NCI-H748 (cell line): Measurements from ENCODE around the gene ZNF184.

ENCODE experiments used
- DNase-seq: peaks from one replicate; lab custom pipeline; 2025; ENCODE audit not compliant: unreplicated experiment; lab: John Stamatoyannopoulos, UW

Gene ZNF184

DNA sequence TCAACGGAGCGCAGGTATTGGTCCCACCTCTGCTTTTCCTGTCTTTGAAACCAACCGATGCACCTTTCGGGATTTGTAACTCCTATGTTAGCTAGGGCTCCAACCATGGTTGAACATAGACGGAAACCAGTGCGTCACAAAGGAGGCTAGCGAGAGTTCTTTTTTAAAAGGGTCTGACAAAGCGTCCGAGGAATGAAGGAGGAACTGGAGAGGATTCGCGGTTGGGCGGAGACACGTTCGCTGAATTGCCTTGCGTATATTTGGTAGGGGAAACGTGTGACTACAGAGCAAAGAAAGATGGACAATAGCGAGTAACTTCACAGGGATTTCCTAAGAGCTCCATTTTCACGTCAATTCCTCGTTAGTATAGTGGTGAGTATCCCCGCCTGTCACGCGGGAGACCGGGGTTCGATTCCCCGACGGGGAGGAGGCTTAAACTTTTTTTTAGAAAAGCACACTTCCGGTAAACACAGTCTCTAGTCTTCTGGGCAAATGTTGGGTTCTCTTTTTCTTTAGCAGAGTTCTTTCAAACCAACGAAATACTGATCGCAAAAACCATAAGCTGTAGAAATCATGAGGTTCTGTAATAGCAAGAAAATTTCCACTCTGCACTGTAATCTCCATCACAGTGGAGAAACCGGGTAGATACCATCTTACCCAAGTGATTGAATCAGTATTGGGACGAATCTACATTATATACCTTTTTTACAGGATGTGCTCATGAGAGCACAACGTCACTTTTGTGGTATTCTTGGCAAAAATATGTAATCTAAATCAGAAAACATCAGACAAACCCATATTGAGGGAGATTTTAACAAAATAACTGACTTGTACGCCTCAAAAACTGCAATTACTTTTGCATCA lies 6.6 kb upstream of the ZNF184 start:
- peak; percentile 92 for DNase-seq

DNA sequence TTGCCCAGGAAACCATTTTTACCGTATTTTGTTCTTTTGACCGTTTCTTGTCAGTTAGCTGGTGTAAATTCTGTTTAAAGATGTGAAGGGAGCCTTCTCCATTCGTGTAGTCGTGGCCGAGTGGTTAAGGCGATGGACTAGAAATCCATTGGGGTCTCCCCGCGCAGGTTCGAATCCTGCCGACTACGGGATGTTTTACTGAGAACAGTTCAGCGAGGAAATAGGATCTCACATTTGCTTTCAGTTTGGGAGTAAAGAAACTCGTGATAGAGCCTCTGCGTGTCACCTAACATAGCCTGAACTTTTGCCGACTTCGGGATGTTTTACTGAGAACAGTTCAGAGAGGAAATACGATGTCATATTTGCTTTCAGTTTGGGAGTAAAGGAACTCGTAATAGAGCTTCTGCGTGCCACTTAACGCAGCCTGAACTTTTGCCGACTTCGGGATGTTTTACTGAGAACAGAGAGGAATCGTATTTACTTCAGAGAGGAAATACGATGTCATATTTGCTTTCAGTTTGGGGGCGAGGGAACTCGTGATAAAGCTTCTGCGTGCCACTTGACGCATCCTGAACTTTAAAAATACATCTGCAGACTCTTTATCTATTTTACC lies 5.9 kb upstream of the ZNF184 start:
- peak; percentile 92 for DNase-seq

DNA sequence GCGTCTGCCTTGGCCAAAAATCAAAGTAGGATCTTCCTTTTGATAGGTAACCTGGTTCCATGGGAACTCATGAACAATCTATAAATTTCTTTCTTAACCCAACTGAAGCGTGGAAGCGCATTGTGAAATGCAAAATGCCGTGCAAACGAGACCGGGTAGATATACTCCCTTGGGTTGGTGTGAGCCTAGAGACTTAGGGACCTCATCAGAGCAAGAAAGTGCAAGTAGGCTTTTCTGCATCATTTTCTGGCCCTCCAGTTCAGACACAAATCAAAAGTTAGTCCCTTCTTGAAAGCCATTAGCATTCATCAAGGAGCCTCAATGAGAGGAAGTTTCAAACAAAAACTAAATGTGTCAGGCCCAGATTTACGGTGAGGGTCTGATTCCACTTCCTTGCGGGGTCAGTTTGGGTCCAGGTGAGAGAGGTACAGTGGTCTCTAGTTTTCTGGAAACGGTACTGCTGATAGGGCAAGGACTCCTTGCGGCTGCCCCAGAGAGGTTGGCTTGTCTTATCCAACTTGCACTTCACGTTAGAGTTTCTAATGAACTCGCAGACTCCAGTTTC lies 5.3 kb upstream of the ZNF184 start:
- peak; percentile 60 for DNase-seq

DNA sequence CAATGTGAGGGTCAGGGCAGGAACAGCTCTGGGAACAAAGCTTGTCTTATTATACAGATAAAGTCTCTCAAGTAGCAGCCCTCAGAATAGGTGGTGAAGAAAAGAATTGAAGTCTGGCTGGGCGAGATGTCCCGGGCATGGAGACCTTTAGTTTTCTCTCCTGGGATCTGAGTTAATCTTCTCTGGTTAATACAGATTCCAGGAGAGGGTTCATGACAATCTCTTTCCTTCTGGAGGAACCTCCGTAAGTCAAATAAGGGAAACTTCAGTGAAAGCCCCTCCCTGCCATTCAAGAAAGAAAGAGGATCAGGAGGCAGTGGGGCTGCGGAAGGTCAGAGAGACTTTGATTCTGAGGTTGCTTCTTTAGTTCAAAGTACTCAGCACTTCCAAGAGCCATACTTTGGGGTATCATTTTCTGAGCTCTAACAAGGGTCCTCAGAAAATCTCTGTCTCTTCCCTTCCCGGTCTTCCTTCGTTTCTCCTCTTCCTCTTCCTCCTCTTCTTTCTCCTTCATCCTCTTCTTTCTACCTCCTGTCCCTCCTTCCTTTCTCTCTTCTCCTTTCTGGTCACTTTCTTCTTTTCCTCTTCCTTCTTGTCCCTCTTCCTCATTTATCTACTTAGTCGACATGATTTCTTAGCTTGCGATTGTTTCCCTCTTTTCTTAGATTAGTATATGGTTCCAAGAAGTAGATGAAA lies 4.6 kb upstream of the ZNF184 start:
- DNase-seq: no peak

- no peak for DNase-seq
Measured at GRCh38 chr6:27476090-27476489, 3.2 kb upstream of the ZNF184 start.

GRCh38 chr6:27474672-27475071 lies 1.8 kb upstream of the ZNF184 start:
- DNase-seq: no peak

- no peak for DNase-seq
Measured at GRCh38 chr6:27474172-27474465, 1.2 kb upstream of the ZNF184 start.

GRCh38 chr6:27472182-27472616 lies 706 bp downstream of the ZNF184 start:
- DNase-seq: peak; percentile 94

DNA sequence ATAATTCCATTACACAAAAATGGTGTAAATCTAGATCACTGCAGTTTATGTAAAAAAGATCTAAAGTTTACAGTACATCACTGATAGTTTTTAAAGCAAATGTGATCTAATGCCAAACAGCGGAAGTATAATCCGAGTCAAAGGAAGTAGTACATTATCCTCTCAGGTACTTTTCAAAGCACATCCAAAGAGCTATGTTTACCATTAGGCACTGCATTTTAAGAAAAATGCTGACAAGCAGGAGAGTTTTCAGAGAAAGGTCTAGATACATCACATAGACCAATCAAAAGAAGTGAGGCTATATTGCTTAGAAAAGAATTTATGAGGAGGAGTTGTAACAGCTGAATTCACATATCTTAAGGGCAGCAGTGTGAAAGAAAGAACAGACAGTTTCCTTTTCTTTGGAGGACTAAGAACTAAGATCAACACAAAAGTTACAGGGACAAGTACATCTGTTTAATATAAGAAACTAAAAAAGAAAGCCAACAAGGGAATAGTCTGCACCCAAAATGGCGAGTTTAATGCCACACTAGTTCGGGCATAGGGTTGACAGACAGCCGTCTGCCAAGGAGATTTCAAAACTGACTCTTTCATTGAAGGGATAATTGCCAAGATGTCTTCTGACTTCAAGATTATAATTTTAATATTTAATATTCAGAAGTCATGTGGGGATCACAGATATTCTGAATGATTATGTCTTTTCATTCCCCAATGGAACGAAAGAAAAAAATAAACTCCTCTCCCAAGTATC lies 1.4 kb downstream of the ZNF184 start:
- DNase-seq: no peak

DNA sequence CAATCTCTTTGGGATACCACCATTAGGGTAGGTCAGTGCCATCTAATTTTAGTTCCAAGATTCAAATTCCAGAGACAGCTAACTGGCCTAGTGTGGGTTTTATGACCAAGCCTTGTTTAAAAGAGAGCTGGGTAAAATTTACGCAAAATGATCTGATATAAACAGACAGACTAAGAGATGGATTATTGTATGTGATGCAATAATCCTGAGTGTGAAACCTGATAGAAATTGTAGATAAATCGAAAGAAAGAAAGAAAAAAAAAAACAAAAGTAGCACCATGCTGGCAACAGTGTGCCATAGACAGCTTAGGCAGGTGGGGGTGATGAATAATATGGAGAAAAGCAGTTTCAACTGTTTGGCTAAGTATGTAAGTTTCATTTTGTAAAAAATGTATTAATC lies 2.9 kb downstream of the ZNF184 start:
- DNase-seq: no peak

DNA sequence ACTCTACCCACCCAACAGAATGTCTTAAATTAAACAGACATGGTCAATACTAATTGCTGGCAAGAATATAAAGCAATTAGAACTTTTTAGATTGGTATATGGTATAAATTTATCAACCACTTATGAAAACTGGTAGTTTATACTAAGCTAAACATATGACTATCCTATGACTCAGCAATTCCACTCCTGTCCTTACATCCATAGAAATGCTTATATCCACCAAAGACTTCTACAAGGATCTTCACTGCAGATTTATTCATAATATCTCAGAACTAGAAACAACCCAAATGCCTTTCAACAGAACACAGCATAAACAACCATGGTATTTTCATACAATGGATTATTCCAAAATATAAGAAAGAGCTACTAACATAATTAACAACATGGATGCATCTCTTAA lies 4.6 kb downstream of the ZNF184 start:
- no peak for DNase-seq

- peak; percentile 21 for DNase-seq
Measured at GRCh38 chr6:27452496-27452897, 20.4 kb downstream of the ZNF184 start.

GRCh38 chr6:27451660-27452390 lies 21.1 kb downstream of the ZNF184 start:
- DNase-seq: no peak

- no peak for DNase-seq
Measured at GRCh38 chr6:27448456-27448855, 24.4 kb downstream of the ZNF184 start.

GRCh38 chr6:27442932-27443331 lies 30.0 kb downstream of the ZNF184 start:
- no peak for DNase-seq

DNA sequence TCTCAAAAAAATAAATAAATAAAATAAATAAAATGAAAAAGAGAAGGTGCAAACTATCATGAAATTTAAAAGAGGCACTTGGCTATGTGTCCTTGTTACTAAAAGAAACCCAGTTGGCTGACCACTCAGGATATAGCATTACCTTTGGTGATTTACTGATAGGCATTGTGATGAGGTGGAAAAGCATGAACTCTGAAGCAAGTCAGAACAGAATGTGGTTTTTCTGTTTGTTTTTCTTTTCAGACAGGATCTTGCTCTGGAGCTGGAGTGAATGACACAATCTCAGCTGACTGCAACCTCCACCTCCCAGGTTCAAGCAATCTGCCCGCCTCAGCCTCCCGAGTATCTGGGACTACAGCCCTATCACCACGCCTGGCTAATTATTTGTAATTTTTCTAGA lies 31.9 kb downstream of the ZNF184 start:
- DNase-seq: no peak

- DNase-seq: no peak
Measured at GRCh38 chr6:27439371-27439770, 33.5 kb downstream of the ZNF184 start.

DNA sequence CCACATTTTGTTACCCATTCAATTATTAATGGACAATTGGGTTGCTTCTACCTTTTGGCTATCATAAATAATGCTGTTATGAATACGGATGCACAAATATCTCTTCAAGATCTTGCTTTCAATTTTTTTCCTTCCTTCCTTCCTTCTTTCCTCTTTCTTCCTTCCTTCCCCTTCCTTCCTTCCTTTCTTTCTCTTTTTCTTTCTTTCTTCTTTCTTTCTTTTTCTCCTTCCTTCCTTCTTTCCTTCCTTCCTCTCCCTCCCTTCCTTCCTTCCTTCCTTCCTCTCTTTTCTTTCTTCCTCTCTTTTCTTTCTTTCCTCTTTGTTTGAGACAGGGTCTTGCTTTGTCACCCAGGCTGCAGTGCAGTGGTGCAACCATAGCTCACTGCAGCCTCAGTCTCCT lies 39.2 kb downstream of the ZNF184 start:
- DNase-seq: no peak

- DNase-seq: no peak
Measured at GRCh38 chr6:27428966-27429365, 43.9 kb downstream of the ZNF184 start.

GRCh38 chr6:27428502-27428901 lies 44.4 kb downstream of the ZNF184 start:
- no peak for DNase-seq
